H1 (cell line): Measurements from ENCODE around the gene PXDN. TPM values are rescaled to one million over a fixed set of nuclear protein-coding genes. Genes with fewer than 3 reads are reported as not detected.

ENCODE experiments used
- EP300 ChIP-seq, 2 experiments: IDR thresholded peaks; 1 replicate in 1 of 2; 2 replicates in 1 of 2; pipeline ENCODE4 v1.6.1; 2011 to 2012; ENCODE audit warnings: low read depth in 2 of 2, low read length in 2 of 2, mild to moderate bottlenecking in 2 of 2, borderline replicate concordance in 1 of 2, inconsistent platforms in 1 of 2, moderate library complexity in 1 of 2
- polyA plus RNA-seq, 7 experiments: library from polyadenylated mRNA; depleted of rRNA in 3 of 7; stranded (reverse) in 5 of 7; unstranded in 2 of 7; fragments of >200 nt in 5 of 7; fragments of 200-250 nt in 2 of 7; gene quantifications; 1 replicate in 5 of 7; 2 replicates in 1 of 7; 4 replicates in 1 of 7; pipeline versions ENCODE4 v1.2.1 to v1.2.3, GENCODE V29; 2011 to 2013; ENCODE audit warnings: missing spikeins in 2 of 7, mixed read lengths in 2 of 7
- total RNA-seq: library from RNA; stranded (reverse); fragmentation: NEBNext Ultra II Directional; extraction: Animal tissue kit (Norgen Biotek cat#: 25700); gene quantifications from 2 replicates; pipeline ENCODE4 v1.2.1, GENCODE V29; 2021

The PXDN gene
- total and polyA plus RNA-seq, 2 of the 8 experiments (the other 6 are each of a cell fraction or from before 2014, with no cell fraction given) = 104 to 141 TPM

- TF ChIP-seq EP300 (IDR thresholded peaks at IDR 0.05; ENCODE audit: borderline replicate concordance in 1 of 2, low read depth in 2 of 2, low read length in 2 of 2) = no peak
- TF ChIP-seq, all 59 proteins: peak for 0
Measured at GRCh38 chr2:1752751-1753150, 8.4 kb upstream of the PXDN start (continued).
